ENCODE measurements around the gene CLSTN1. TPM values are rescaled to one million over a fixed set of nuclear protein-coding genes. Genes with fewer than 3 reads are reported as not detected.

The CLSTN1 gene
- polyA plus RNA-seq, 3 donors, result 5.2 to 25.2 (median 5.3) TPM

DNA sequence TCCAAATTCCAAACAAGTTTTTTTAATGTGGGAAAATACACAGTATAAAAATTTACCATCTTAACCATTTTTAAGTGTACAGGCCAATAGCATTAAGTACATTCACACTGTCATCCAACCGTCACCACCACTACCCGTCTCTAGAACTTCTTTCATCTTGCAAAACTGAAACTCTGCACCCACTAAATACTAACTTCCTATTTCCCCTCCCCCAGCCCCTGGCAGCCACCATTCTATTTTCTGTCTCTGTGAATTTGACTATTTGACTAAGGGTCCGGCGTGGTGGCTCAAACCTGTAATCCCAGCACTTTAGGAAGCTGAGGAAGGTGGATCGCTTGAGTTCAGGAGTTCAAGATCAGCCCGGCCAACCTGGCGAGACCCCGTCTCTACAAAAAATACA lies 36.1 kb downstream of the CLSTN1 start:
- H3K4me1 Mint-ChIP-seq, result peaks cover 19% of the 10 kb centered on the region
- peak overlapping the region; percentile 50 to 58 for H3K27ac ChIP-seq (ENCODE audit: low read depth in 1 of 2, low read length in 2 of 2)
- H3K27ac Mint-ChIP-seq, result peak overlapping the region; percentile 71 to 91 (median 84)
- peak overlapping the region; percentile 7 for H3K9ac ChIP-seq (ENCODE audit: insufficient read depth, low read length, poor library complexity, severe bottlenecking)
- H4K20me1 ChIP-seq (ENCODE audit: insufficient read depth, low read length), result peaks cover 34% of the 10 kb centered on the region
- H3K4me1 ChIP-seq (ENCODE audit: control insufficient read depth in 1 of 2, insufficient read depth in 2 of 2, low read length in 2 of 2), result peaks cover 16% of the 10 kb centered on the region in 2 donors
- peaks cover 73% of the 10 kb centered on the region for H3K79me2 ChIP-seq (ENCODE audit: insufficient read depth, low read length)
- H3K4me3 ChIP-seq (replicated peaks in 1 of 3; ENCODE audit: low read depth in 2 of 3, low read length in 3 of 3), result no peak overlapping the region
- peaks cover 0 to 7% of the 10 kb centered on the region in 2 donors for H3K36me3 Mint-ChIP-seq
- TF ChIP-seq, protein P1, sequence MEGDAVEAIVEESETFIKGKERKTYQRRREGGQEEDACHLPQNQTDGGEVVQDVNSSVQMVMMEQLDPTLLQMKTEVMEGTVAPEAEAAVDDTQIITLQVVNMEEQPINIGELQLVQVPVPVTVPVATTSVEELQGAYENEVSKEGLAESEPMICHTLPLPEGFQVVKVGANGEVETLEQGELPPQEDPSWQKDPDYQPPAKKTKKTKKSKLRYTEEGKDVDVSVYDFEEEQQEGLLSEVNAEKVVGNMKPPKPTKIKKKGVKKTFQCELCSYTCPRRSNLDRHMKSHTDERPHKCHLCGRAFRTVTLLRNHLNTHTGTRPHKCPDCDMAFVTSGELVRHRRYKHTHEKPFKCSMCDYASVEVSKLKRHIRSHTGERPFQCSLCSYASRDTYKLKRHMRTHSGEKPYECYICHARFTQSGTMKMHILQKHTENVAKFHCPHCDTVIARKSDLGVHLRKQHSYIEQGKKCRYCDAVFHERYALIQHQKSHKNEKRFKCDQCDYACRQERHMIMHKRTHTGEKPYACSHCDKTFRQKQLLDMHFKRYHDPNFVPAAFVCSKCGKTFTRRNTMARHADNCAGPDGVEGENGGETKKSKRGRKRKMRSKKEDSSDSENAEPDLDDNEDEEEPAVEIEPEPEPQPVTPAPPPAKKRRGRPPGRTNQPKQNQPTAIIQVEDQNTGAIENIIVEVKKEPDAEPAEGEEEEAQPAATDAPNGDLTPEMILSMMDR (IDR thresholded peaks at IDR 0.05), result no peak
- H2AFZ ChIP-seq (ENCODE audit: insufficient read depth, low read depth, low read length, poor library complexity, severe bottlenecking), result peak overlapping the region; percentile 69
- peaks cover 0 to 4% (median 0%) of the 10 kb centered on the region in 7 donors for H3K9me3 Mint-ChIP-seq
- 0% methylated on average over 4 of the region's 8 CpGs for WGBS (ENCODE audit: insufficient coverage)
- intact Hi-C loops (cut with micrococcal nuclease), result no loop called here
- no peaks in the 10 kb centered on the region for H3K27me3 Mint-ChIP-seq (ENCODE audit: low read depth in 3 of 3)
- H3K4me2 ChIP-seq (replicated peaks; ENCODE audit: extremely low read depth, low read length, poor library complexity, severe bottlenecking), result peak overlapping the region; percentile 17
- H3K9me3 ChIP-seq (replicated peaks in 1 of 2; ENCODE audit: control insufficient read depth in 1 of 2, insufficient read depth in 1 of 2, low read length in 2 of 2), result no peaks in the 10 kb centered on the region
- H3K4me3 Mint-ChIP-seq, result peak overlapping the region; percentile 47 to 67
- peak; percentile 39 to 47 (median 41) for DNase-seq
- no peaks in the 10 kb centered on the region for H3K36me3 ChIP-seq (replicated peaks in 1 of 2; ENCODE audit: control insufficient read depth in 1 of 2, insufficient read depth in 2 of 2, low read length in 2 of 2)
- no peaks in the 10 kb centered on the region for H3K27me3 ChIP-seq (ENCODE audit: control insufficient read depth in 2 of 2, insufficient read depth in 2 of 2, low read length in 2 of 2)

DNA sequence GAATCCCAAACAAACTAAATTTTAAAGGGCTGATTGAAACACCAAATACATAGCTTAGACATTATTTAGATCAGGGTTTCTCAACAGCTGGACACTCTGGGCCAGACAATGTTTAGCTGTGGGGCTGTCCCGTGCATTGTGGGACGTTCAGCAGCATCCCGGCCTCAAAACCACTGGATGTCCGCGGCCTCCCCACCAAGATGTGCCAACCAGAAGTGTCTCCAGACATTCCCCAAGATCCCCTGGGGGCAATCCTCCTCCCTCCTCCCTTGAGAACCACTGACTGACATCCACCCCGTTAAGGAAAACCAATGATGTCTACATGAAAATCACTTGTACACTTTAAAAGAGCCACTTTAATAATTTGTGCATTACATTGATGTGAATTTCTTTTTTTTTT lies 38.4 kb downstream of the CLSTN1 start:
- Histone ChIP-seq H3K4me2 (replicated peaks; ENCODE audit: extremely low read depth, low read length, poor library complexity, severe bottlenecking) (no peak overlapping the region), H4K20me1 (ENCODE audit: insufficient read depth, low read length) (peaks cover 25% of the 10 kb centered on the region), H3K4me1 (ENCODE audit: control insufficient read depth in 1 of 2, insufficient read depth in 2 of 2, low read length in 2 of 2) (peaks cover 16% of the 10 kb centered on the region in 2 donors), H3K79me2 (ENCODE audit: insufficient read depth, low read length) (peaks cover 67% of the 10 kb centered on the region), H3K36me3 (replicated peaks in 1 of 2; ENCODE audit: control insufficient read depth in 1 of 2, insufficient read depth in 2 of 2, low read length in 2 of 2) (no peaks in the 10 kb centered on the region), H3K9me3 (replicated peaks in 1 of 2; ENCODE audit: control insufficient read depth in 1 of 2, insufficient read depth in 1 of 2, low read length in 2 of 2) (no peaks in the 10 kb centered on the region), H3K27ac (ENCODE audit: low read depth in 1 of 2, low read length in 2 of 2) (no peak overlapping the region), H3K9ac (ENCODE audit: insufficient read depth, low read length, poor library complexity, severe bottlenecking) (no peak overlapping the region), H3K4me3 (replicated peaks in 1 of 3; ENCODE audit: low read depth in 2 of 3, low read length in 3 of 3) (no peak overlapping the region), H3K27me3 (ENCODE audit: control insufficient read depth in 2 of 2, insufficient read depth in 2 of 2, low read length in 2 of 2) (no peaks in the 10 kb centered on the region), H2AFZ (ENCODE audit: insufficient read depth, low read depth, low read length, poor library complexity, severe bottlenecking) (no peak overlapping the region)
- no peaks in the 10 kb centered on the region for H3K36me3 Mint-ChIP-seq
- H3K4me1 Mint-ChIP-seq, result peaks cover 19% of the 10 kb centered on the region
- DNase-seq, result no peak
- H3K4me3 Mint-ChIP-seq, result no peak overlapping the region
- H3K27ac Mint-ChIP-seq, result no peak overlapping the region
- H3K9me3 Mint-ChIP-seq, result peaks cover 0 to 4% (median 0%) of the 10 kb centered on the region in 7 donors
- TF ChIP-seq, protein P1 (IDR thresholded peaks at IDR 0.05), result no peak
- H3K27me3 Mint-ChIP-seq (ENCODE audit: low read depth in 3 of 3), result no peaks in the 10 kb centered on the region
- intact Hi-C loops (cut with micrococcal nuclease), result loop anchor here in 1 of 2 donors (2.0 kb wide), 1 partner anchor 81 kb away; no protein-coding TSS in a partner anchor
- 100% methylated on average over 2 of the region's 6 CpGs for WGBS (ENCODE audit: insufficient coverage)

Measured in CD14-positive monocyte (primary cell).